Ascending aorta (tissue), 2 donors: ENCODE data around the gene GRIK3. TPM values are rescaled to one million over a fixed set of nuclear protein-coding genes. Genes with fewer than 3 reads are reported as not detected.

ENCODE experiments used
- DNase-seq, 2 donors: peaks; one replicate each; pipeline ENCODE4 v3.0.0-alpha.2; 2019; ENCODE audit warnings: low spot score in 2 of 2
- H3K27ac ChIP-seq, 2 donors: fragments of 200-600 bp; sonication (generic); one replicate each; pipeline ENCODE4 v1.5.1; 2016 to 2017; ENCODE audit warnings: mild to moderate bottlenecking in 1 of 2
- H3K27me3 ChIP-seq: fragments of 200-600 bp; sonication (generic); one replicate; pipeline ENCODE4 v1.5.1; 2017
- H3K36me3 ChIP-seq, 2 donors: fragments of 200-600 bp; sonication (generic); one replicate each; pipeline ENCODE4 v1.5.1; 2016
- H3K4me1 ChIP-seq, 2 donors: fragments of 200-600 bp; sonication (generic); one replicate each; pipeline ENCODE4 v1.5.1; 2016 to 2017; ENCODE audit warnings: mild to moderate bottlenecking in 1 of 2
- H3K4me3 ChIP-seq, 2 donors: fragments of 200-600 bp; sonication (generic); one replicate each; pipeline ENCODE4 v1.5.1; 2016 to 2017; ENCODE audit warnings: mild to moderate bottlenecking in 1 of 2
- H3K9me3 ChIP-seq, 2 donors: fragments of 200-600 bp; sonication (generic); one replicate each; pipeline ENCODE4 v1.5.1; 2016
- intact Hi-C: fragments of 100-400 bp; cut with DNase I; formaldehyde crosslinking; loops from one replicate; pipeline ENCODE4 v1.15.1; 2023
- total RNA-seq: library from RNA; depleted of rRNA; stranded (reverse); fragments of >200 nt; gene quantifications from one replicate; pipeline ENCODE4 v1.1.0, GENCODE V29; 2016
- TF ChIP-seq, protein P1 (sequence below), 3 experiments: fragments of 200-600 bp in 2 of 3; fragments of 450-650 bp in 1 of 3; sonication (generic) in 2 of 3; IDR thresholded peaks; one replicate each; pipeline ENCODE4 v1.5.1; 2016 to 2019; ENCODE audit warnings: antibody characterized with exemption in 3 of 3, mild to moderate bottlenecking in 1 of 3, moderate library complexity in 1 of 3

The GRIK3 gene
- total RNA-seq, 1 donor from 2014 or later: under 0.01 TPM

DNA sequence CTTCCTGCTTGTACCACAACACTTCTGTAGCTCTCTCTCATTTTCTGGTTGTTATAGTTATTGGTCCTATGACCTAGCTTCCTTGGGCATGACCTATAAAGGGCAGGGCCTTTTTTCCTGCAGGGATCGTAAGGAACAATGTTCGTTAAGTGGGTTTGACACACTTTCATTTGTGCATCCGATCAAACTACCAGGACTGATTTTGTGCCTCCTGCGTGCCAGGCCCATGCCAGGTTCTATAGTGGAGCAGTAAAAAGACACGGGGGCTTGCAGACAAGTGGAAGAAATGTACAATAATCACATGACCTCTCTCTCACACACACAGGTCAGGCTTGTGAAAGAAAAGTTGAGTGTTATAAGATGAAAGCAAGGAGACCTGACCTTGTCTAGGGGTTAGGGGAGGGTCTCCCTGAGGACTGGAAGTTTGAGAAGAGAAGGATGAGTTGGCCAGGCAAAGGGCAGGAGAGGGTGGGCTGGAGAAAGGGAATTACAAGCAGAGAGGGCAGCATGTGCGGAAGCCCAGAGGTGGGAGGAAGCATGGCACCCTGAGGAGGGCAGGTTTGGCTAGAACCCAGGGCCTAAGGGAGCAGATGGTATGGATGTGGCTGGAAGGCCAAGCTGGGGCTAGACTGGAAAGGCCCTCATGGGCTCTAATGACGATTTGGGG is 145.4 kb downstream of the GRIK3 start:
- Histone ChIP-seq H3K36me3 (no peaks in the 10 kb centered on the region), H3K27ac (no peak overlapping the region), H3K27me3 (no peaks in the 10 kb centered on the region), H3K4me3 (no peak overlapping the region), H3K9me3 (no peaks in the 10 kb centered on the region), H3K4me1 (no peaks in the 10 kb centered on the region)
- intact Hi-C loops: no loop called here
- DNase-seq: no peak
- TF ChIP-seq, protein P1, sequence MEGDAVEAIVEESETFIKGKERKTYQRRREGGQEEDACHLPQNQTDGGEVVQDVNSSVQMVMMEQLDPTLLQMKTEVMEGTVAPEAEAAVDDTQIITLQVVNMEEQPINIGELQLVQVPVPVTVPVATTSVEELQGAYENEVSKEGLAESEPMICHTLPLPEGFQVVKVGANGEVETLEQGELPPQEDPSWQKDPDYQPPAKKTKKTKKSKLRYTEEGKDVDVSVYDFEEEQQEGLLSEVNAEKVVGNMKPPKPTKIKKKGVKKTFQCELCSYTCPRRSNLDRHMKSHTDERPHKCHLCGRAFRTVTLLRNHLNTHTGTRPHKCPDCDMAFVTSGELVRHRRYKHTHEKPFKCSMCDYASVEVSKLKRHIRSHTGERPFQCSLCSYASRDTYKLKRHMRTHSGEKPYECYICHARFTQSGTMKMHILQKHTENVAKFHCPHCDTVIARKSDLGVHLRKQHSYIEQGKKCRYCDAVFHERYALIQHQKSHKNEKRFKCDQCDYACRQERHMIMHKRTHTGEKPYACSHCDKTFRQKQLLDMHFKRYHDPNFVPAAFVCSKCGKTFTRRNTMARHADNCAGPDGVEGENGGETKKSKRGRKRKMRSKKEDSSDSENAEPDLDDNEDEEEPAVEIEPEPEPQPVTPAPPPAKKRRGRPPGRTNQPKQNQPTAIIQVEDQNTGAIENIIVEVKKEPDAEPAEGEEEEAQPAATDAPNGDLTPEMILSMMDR (IDR thresholded peaks at IDR 0.05): no peak

DNA sequence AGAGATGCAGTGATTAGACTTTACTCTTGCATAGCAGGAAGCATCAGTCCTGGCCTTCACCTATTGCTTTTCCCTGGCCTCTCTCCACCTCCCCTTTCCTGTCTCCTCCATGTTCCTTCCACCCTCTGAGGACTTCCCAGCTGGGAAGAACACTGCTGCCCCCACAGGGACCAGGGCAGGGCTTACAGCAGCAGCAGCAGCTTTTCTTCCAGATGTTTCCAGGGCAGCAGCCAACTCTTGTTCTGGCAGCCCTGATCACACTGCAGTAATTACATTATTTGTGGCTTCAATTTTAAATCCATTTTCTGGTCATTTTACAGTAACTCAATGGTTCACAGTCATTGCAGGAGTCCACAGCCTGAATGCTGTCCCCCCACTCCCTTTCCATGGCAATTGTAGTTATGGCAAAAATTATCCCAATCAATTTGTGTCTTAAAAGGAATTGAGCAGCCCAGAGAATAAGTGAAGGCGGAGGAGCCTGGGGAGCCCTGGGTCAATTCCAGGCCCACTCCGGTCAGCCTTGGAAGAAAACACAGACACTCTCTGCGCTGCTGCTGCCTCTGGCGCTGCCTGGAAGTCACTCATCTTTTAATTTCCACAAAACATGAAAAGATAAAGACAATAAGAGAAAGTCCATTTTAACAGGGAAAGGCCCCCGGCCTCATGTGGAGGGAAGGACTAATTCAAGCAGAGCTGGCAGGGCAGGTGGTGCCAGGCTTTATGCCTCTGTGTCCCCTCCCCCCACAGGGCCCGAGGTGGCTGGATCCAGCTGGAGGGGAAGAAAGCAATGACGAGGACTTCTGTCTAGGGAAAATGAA is 148.6 kb downstream of the GRIK3 start:
- peak in 1 of 2 donors; percentile 33 for DNase-seq
- H3K27ac ChIP-seq: no peak overlapping the region
- no peaks in the 10 kb centered on the region for H3K4me1 ChIP-seq
- H3K27me3 ChIP-seq: no peaks in the 10 kb centered on the region
- no peaks in the 10 kb centered on the region for H3K9me3 ChIP-seq
- H3K36me3 ChIP-seq: no peaks in the 10 kb centered on the region
- intact Hi-C loops: no loop called here
- TF ChIP-seq, protein P1 (IDR thresholded peaks at IDR 0.05): no peak
- H3K4me3 ChIP-seq: no peak overlapping the region

DNA sequence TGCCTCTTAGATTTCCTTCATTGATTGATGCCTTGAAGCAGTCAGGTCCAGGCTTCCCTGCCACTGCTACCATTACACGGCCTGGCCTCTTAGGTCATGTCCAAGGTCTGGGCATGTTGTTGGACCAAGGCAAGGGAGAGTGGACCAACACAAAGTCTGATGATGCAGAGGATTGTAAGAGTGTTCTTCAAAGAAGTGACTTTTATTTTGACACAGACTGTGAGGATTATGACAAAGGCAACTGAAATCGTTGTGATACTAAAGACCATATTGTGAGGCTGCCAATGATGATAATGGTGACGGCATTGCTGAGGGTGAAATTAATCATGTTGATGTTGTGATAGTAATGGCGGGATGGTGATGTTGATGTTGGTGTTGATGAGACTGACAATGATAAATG is 149.5 kb downstream of the GRIK3 start:
- no peaks in the 10 kb centered on the region for H3K36me3 ChIP-seq
- no peaks in the 10 kb centered on the region for H3K9me3 ChIP-seq
- no peak for DNase-seq
- no peak overlapping the region for H3K4me3 ChIP-seq
- intact Hi-C loops: no loop called here
- no peak overlapping the region for H3K27ac ChIP-seq
- TF ChIP-seq, protein P1 (IDR thresholded peaks at IDR 0.05): no peak
- no peaks in the 10 kb centered on the region for H3K27me3 ChIP-seq
- no peaks in the 10 kb centered on the region for H3K4me1 ChIP-seq

DNA sequence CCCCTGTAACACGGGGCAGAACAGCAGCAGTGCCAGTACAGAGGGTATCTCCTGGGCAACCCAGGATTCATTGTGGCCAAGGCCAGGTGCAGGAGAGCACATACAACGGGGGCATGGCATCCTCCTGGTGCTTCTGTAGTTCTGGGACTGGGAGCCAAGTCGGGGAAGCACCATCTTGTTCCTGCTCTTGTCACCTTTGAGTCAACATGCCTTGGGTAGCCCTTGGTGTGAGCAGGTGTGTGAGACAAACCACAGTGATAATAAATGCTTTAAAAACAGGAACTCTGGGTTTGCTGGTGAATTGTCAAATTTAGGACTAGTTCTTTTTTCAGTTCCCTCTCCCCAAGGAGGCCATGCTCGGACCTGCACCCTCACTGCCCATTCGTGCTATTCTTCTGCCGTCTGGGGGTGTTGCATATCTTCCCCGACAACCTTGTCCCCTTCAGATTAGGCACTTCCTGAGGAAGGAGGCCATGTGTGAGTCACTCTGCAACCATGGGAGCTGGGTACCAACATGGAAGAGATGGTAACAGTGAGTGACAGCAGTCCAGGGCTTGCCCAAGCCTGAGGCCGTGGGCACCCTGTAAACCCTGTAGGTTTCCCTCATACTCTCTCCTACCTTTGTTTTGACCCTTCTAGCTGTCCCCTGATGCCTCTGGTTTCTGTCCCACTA is 150.2 kb downstream of the GRIK3 start:
- intact Hi-C loops: no loop called here
- peak in 1 of 2 donors; percentile 30 for DNase-seq
- H3K36me3 ChIP-seq: no peaks in the 10 kb centered on the region

DNA sequence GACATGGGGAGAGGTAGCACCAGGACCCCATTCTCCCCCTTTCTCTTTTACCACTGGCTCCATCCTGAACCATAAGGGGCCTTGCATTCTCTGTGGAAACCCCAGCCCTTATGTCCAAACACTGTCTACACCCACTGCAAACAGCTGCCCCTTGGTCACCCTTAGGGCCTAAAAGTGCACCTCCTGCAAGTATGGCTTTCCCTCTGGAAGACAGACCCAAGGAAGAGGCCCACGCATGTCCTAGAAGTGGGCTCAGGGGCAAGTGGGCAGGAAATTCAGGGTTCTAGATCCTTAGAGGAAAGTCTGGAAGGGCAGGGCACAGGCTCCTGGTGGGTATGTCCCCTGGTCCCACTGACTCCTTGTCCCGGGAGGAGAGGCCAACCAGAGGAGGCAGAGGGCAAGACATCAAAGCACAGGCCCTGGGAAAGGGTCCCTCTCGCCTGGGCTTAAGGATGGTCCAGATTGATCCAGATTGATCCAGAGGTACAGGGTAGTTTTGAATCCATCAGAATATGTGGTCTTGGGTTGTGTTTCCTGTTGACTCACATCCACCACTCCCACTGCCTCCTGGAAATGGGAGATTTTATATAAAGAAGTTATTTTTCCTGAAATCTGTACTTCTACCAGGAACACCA is 150.9 kb downstream of the GRIK3 start:
- Histone ChIP-seq H3K9me3 (no peaks in the 10 kb centered on the region), H3K36me3 (no peaks in the 10 kb centered on the region), H3K27ac (no peak overlapping the region), H3K4me3 (no peak overlapping the region), H3K27me3 (no peaks in the 10 kb centered on the region), H3K4me1 (no peaks in the 10 kb centered on the region)
- intact Hi-C loops: no loop called here
- peak in 1 of 2 donors; percentile 34 for DNase-seq
- TF ChIP-seq, protein P1 (IDR thresholded peaks at IDR 0.05): no peak

More for the DNA sequence above, 150.2 kb downstream of the GRIK3 start:
- H3K27me3 ChIP-seq: no peaks in the 10 kb centered on the region
- H3K9me3 ChIP-seq: no peaks in the 10 kb centered on the region
- no peak overlapping the region for H3K27ac ChIP-seq
- no peaks in the 10 kb centered on the region for H3K4me1 ChIP-seq
- TF ChIP-seq, protein P1 (IDR thresholded peaks at IDR 0.05): no peak
- no peak overlapping the region for H3K4me3 ChIP-seq
